ENCODE results near the gene PALMD. TPM values are rescaled to one million over a fixed set of nuclear protein-coding genes. Genes with fewer than 3 reads are reported as not detected.

Gene PALMD, protein sequence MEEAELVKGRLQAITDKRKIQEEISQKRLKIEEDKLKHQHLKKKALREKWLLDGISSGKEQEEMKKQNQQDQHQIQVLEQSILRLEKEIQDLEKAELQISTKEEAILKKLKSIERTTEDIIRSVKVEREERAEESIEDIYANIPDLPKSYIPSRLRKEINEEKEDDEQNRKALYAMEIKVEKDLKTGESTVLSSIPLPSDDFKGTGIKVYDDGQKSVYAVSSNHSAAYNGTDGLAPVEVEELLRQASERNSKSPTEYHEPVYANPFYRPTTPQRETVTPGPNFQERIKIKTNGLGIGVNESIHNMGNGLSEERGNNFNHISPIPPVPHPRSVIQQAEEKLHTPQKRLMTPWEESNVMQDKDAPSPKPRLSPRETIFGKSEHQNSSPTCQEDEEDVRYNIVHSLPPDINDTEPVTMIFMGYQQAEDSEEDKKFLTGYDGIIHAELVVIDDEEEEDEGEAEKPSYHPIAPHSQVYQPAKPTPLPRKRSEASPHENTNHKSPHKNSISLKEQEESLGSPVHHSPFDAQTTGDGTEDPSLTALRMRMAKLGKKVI
- total RNA-seq, result 0.63 and 0.70 TPM in 2 replicates
- 0.40 and 0.94 TPM in 2 replicates for polyA plus RNA-seq

DNA sequence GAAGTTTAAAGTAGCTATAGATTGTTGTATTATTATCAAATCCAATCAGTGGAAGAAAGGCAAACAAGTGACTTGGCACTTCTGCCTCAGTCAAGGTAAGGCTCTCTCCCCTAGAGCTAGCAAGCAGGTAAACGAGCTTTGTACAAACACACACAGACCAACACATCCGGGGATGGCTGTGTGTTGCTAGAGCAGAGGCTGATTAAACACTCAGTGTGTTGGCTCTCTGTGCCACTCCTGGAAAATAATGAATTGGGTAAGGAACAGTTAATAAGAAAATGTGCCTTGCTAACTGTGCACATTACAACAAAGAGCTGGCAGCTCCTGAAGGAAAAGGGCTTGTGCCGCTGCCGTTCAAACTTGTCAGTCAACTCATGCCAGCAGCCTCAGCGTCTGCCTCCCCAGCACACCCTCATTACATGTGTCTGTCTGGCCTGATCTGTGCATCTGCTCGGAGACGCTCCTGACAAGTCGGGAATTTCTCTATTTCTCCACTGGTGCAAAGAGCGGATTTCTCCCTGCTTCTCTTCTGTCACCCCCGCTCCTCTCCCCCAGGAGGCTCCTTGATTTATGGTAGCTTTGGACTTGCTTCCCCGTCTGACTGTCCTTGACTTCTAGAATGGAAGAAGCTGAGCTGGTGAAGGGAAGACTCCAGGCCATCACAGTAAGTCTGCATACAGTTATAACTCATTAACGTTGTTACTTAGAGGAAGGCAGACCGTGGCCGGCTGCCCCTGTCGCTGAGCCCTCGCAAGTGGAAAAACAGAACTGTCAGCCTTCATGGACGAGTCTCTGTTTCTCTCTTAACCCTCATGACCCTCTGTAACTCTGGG lies at the start of gene PALMD:
Gene PALMD, plus strand, starts transcription at position 415 of the 833 bp plus-strand sequence. Its CDS starts 205 bp downstream, at position 620.
- no peaks in the 10 kb centered on the region for H3K27me3 ChIP-seq
- TF ChIP-seq, protein P1, sequence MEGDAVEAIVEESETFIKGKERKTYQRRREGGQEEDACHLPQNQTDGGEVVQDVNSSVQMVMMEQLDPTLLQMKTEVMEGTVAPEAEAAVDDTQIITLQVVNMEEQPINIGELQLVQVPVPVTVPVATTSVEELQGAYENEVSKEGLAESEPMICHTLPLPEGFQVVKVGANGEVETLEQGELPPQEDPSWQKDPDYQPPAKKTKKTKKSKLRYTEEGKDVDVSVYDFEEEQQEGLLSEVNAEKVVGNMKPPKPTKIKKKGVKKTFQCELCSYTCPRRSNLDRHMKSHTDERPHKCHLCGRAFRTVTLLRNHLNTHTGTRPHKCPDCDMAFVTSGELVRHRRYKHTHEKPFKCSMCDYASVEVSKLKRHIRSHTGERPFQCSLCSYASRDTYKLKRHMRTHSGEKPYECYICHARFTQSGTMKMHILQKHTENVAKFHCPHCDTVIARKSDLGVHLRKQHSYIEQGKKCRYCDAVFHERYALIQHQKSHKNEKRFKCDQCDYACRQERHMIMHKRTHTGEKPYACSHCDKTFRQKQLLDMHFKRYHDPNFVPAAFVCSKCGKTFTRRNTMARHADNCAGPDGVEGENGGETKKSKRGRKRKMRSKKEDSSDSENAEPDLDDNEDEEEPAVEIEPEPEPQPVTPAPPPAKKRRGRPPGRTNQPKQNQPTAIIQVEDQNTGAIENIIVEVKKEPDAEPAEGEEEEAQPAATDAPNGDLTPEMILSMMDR (IDR thresholded peaks at IDR 0.05; ENCODE audit: low read depth, low read length), result no peak
- no peaks in the 10 kb centered on the region for H3K9me3 ChIP-seq (ENCODE audit: low read depth)
- H3K36me3 ChIP-seq, result no peaks in the 10 kb centered on the region
- DNase-seq (ENCODE audit: low read depth in 1 of 2, low spot score in 1 of 2), result peak in 1 of 2 donors; percentile 47
- H3K4me1 ChIP-seq (ENCODE audit: low read depth), result peaks cover 15% of the 10 kb centered on the region
- peak within 1 kb of the TSS; percentile 14 for H3K27ac ChIP-seq
- H3K4me3 ChIP-seq, result no peak within 1 kb of the TSS

DNA sequence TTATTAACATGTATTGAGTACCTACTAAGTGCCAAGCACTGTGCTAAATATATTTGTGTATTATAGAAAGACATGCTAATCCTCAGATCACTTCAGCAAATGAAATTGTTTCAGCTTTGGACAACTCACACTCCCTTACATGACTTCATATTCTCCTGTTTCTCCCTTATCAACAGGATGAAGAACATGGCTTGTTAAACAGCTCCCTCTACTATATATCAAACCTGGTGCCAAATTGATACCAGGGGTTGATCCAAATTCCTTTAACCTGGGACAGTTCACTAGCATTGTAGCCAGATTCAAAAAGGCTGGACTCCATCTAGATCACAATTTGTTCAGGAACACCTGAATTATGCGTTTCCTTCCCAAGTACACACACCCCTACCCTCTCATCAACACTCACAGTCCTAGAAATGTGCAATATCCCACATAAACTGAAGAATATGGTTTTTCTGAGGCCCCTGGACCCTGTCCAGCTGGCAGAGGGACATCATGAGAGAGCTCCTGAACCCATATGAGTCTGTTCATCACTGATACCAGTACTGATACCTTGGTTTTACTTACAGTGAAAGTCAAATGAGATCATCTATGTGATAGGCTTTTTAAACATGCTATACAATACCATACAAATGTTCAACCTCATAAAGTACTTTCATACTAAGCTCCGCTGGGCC lies 47.0 kb upstream of the PALMD start:
- no peaks in the 10 kb centered on the region for H3K4me1 ChIP-seq (ENCODE audit: low read depth)
- DNase-seq (ENCODE audit: low read depth in 1 of 2, low spot score in 1 of 2), result no peak
- H3K27ac ChIP-seq, result no peak overlapping the region
- no peaks in the 10 kb centered on the region for H3K36me3 ChIP-seq
- no peaks in the 10 kb centered on the region for H3K27me3 ChIP-seq
- H3K4me3 ChIP-seq, result no peak overlapping the region
- no peaks in the 10 kb centered on the region for H3K9me3 ChIP-seq (ENCODE audit: low read depth)
- TF ChIP-seq, protein P1 (IDR thresholded peaks at IDR 0.05; ENCODE audit: low read depth, low read length), result no peak

DNA sequence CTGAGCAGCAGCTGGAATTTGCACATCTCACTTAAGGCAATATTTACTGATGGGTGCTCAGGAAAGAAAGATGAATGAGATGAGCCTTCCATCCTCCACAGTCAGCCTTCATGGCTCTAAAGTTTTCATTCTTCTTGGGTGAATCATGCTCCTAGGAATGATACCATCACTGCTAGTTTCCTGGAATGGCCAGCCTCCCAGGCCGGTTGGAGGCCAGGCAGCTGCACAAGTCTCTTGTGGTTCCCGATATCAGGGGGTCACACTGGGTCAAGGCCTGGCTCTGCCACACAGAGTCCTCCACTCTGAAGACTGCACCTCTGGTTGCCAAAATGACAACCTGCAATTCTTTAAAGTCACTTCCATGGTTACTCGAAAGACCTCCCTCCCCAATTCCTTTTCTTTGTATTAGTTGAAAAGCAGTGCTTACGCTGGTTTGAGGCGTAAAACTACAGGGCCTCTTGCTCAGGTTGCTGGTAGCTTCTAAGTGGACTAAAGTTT lies 46.2 kb upstream of the PALMD start:
- Histone ChIP-seq H3K27ac (no peak overlapping the region), H3K4me3 (no peak overlapping the region), H3K9me3 (ENCODE audit: low read depth) (no peaks in the 10 kb centered on the region), H3K27me3 (no peaks in the 10 kb centered on the region), H3K4me1 (ENCODE audit: low read depth) (no peaks in the 10 kb centered on the region), H3K36me3 (no peaks in the 10 kb centered on the region)
- TF ChIP-seq, protein P1 (IDR thresholded peaks at IDR 0.05; ENCODE audit: low read depth, low read length), result no peak
- peak in 1 of 2 donors; percentile 94 for DNase-seq (ENCODE audit: low read depth in 1 of 2, low spot score in 1 of 2)

DNA sequence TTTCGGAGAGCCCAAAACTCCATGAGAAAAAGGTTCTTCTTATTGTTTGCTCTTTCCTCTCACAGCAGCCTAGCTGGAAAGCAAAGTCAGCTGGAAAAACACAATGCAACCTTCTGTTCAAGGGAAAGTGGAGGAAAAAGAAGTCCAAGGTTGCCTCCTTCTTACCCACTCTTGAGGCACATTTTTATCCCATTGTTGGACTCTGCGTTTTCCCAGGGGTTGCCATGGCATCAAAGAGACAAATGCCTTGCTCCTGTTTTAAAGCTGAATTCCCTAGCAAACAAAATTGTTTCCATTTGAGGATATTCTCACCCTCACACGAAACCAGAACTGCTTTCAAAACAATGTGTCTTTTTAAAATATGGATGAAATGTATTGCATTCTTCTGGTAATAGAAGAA lies 45.1 kb upstream of the PALMD start:
- TF ChIP-seq, protein P1 (IDR thresholded peaks at IDR 0.05; ENCODE audit: low read depth, low read length), result no peak
- Histone ChIP-seq H3K4me1 (ENCODE audit: low read depth) (no peaks in the 10 kb centered on the region), H3K36me3 (no peaks in the 10 kb centered on the region), H3K27me3 (no peaks in the 10 kb centered on the region), H3K27ac (no peak overlapping the region), H3K4me3 (no peak overlapping the region), H3K9me3 (ENCODE audit: low read depth) (no peaks in the 10 kb centered on the region)
- no peak for DNase-seq (ENCODE audit: low read depth in 1 of 2, low spot score in 1 of 2)

DNA sequence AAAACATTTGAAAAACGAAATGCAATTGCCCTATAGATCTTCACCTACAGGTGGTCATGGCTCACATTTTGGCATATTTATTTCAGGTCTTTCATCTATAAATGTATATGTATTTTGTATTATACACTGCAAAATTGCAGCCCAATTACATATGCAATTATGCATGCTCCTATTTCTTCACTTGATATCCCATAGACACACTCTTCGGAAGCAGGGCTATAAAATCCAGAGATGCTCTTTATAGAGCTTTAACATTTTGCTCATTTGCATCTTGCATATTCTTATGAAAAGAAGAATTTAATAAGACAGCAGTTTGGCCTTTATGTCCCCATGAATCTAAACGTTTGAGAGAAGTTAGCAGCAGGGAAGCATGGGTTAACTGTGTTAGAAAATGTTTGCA lies 44.7 kb upstream of the PALMD start:
- Histone ChIP-seq H3K27me3 (no peaks in the 10 kb centered on the region), H3K36me3 (no peaks in the 10 kb centered on the region), H3K4me1 (ENCODE audit: low read depth) (no peaks in the 10 kb centered on the region), H3K9me3 (ENCODE audit: low read depth) (no peaks in the 10 kb centered on the region), H3K27ac (no peak overlapping the region), H3K4me3 (no peak overlapping the region)
- DNase-seq (ENCODE audit: low read depth in 1 of 2, low spot score in 1 of 2), result no peak
- TF ChIP-seq, protein P1 (IDR thresholded peaks at IDR 0.05; ENCODE audit: low read depth, low read length), result no peak

Measured in cardiac muscle cell (in vitro differentiated cells and primary cell).